HUES64 (cell line): ENCODE measurements around the gene LTBP3.

Source experiments
- H3K27ac ChIP-seq: 2 replicates; pipeline ENCODE4 v1.7.0; 2013; ENCODE audit warnings: low read depth, low read length, inconsistent platforms
- H3K27me3 ChIP-seq: 2 replicates; pipeline ENCODE4 v1.6.1; 2013; ENCODE audit warnings: mild to moderate bottlenecking, low read length; ENCODE audit not compliant: insufficient read depth
- H3K36me3 ChIP-seq: 2 replicates; pipeline ENCODE4 v1.6.1; 2013; ENCODE audit warnings: mild to moderate bottlenecking, low read length; ENCODE audit not compliant: insufficient read depth
- H3K4me1 ChIP-seq: 2 replicates; pipeline ENCODE4 v1.6.1; 2013; ENCODE audit warnings: mild to moderate bottlenecking, low read length, moderate library complexity; ENCODE audit not compliant: insufficient read depth
- H3K4me3 ChIP-seq: 2 replicates; pipeline ENCODE4 v1.5.1; 2013; ENCODE audit warnings: mild to moderate bottlenecking, low read length, moderate library complexity
- H3K9ac ChIP-seq: 2 replicates; pipeline ENCODE4 v1.6.1; 2013; ENCODE audit warnings: mild to moderate bottlenecking, low read depth, low read length
- H3K9me3 ChIP-seq: 2 replicates; pipeline ENCODE4 v1.6.1; 2013; ENCODE audit warnings: low read depth, low read length; ENCODE audit not compliant: insufficient read depth
- WGBS: fragments of 150-250, 120-280 bp; methylation state at CpG from one replicate; pipeline ENCODE4 v1.1.7; 2013; ENCODE audit warnings: missing lambda C conversion rate; 5-methylcytosine and 5-hydroxymethylcytosine counted together

LTBP3 gene

GRCh38 chr11:65576232-65576866 is 18.2 kb upstream of the LTBP3 start:
- Histone ChIP-seq H3K36me3 (no peaks in the 10 kb centered on the region), H3K4me1 (peaks cover 17% of the 10 kb centered on the region; the same call in 1 of the 2 replicates), H3K27ac (no peak overlapping the region), H3K9me3 (no peaks in the 10 kb centered on the region), H3K9ac (no peak overlapping the region), H3K4me3 (peak overlapping the region; percentile 46), H3K27me3 (peaks cover 49% of the 10 kb centered on the region)
- 33% methylated on average over 26 of the region's 26 CpGs for WGBS

- no peak within 1 kb of the TSS for H3K27ac ChIP-seq
- 2% methylated on average over 69 of the region's 69 CpGs for WGBS
Measured at GRCh38 chr11:65575568-65576231, 17.5 kb upstream of the LTBP3 start, which contains the start of gene EHBP1L1. Gene EHBP1L1 (plus strand): TSS chr11:65576053. CDS start chr11:65576303, 250 bp downstream.

GRCh38 chr11:65574811-65575567 is 16.8 kb upstream of the LTBP3 start:
- Histone ChIP-seq H3K36me3 (no peaks in the 10 kb centered on the region), H3K27ac (no peak overlapping the region), H3K9ac (no peak overlapping the region), H3K27me3 (peaks cover 49% of the 10 kb centered on the region), H3K4me1 (peaks cover 20% of the 10 kb centered on the region; the same call in 1 of the 2 replicates), H3K4me3 (peak overlapping the region; percentile 51), H3K9me3 (no peaks in the 10 kb centered on the region)
- WGBS, result 7% methylated on average over 28 of the region's 28 CpGs

More at GRCh38 chr11:65575568-65576231, 17.5 kb upstream of the LTBP3 start, which contains the start of gene EHBP1L1:
- Histone ChIP-seq H3K4me1 (peaks cover 20% of the 10 kb centered on the region; the same call in 1 of the 2 replicates), H3K4me3 (peak within 1 kb of the TSS; percentile 51), H3K36me3 (no peaks in the 10 kb centered on the region), H3K9ac (no peak within 1 kb of the TSS), H3K9me3 (no peaks in the 10 kb centered on the region), H3K27me3 (peaks cover 49% of the 10 kb centered on the region)

GRCh38 chr11:65574109-65574810 is 16.1 kb upstream of the LTBP3 start:
- no peak overlapping the region; the same call in 1 of the 2 replicates for H3K27ac ChIP-seq
- peaks cover 49% of the 10 kb centered on the region for H3K27me3 ChIP-seq
- peak overlapping the region; percentile 62 for H3K4me3 ChIP-seq
- H3K36me3 ChIP-seq, result no peaks in the 10 kb centered on the region
- H3K9me3 ChIP-seq, result no peaks in the 10 kb centered on the region
- H3K9ac ChIP-seq, result no peak overlapping the region; the same call in 1 of the 2 replicates
- peaks cover 22% of the 10 kb centered on the region; the same call in 1 of the 2 replicates for H3K4me1 ChIP-seq
- WGBS, result 2% methylated on average over 63 of the region's 67 CpGs

- Histone ChIP-seq H3K4me3 (peak overlapping the region; percentile 62; the same call in 1 of the 2 replicates), H3K27me3 (peaks cover 45% of the 10 kb centered on the region), H3K9ac (no peak overlapping the region), H3K36me3 (no peaks in the 10 kb centered on the region), H3K4me1 (peaks cover 28% of the 10 kb centered on the region; the same call in 1 of the 2 replicates), H3K27ac (no peak overlapping the region; the same call in 1 of the 2 replicates), H3K9me3 (no peaks in the 10 kb centered on the region)
- 84% methylated on average over 22 of the region's 22 CpGs for WGBS
Measured at GRCh38 chr11:65573391-65574079, 15.4 kb upstream of the LTBP3 start.

GRCh38 chr11:65572356-65573051 is 14.3 kb upstream of the LTBP3 start, which contains the start of gene FAM89B:
Gene FAM89B (plus strand): TSS chr11:65572538. CDS start chr11:65572670, 132 bp downstream.
- Histone ChIP-seq H3K36me3 (no peaks in the 10 kb centered on the region), H3K27ac (no peak within 1 kb of the TSS), H3K9ac (peak within 1 kb of the TSS; percentile 77), H3K4me3 (peak within 1 kb of the TSS; percentile 62), H3K9me3 (no peaks in the 10 kb centered on the region), H3K4me1 (peaks cover 28% of the 10 kb centered on the region; the same call in 1 of the 2 replicates), H3K27me3 (peaks cover 35% of the 10 kb centered on the region)
- WGBS, result under 1% methylated on average over 86 of the region's 86 CpGs

GRCh38 chr11:65571940-65572339 is 13.8 kb upstream of the LTBP3 start:
- no peak overlapping the region for H3K27ac ChIP-seq
- no peak overlapping the region for H3K9ac ChIP-seq
- peak overlapping the region; percentile 62 for H3K4me3 ChIP-seq
- H3K36me3 ChIP-seq, result no peaks in the 10 kb centered on the region
- H3K27me3 ChIP-seq, result peaks cover 30% of the 10 kb centered on the region
- 8% methylated on average over 11 of the region's 11 CpGs for WGBS
- H3K9me3 ChIP-seq, result no peaks in the 10 kb centered on the region
- H3K4me1 ChIP-seq, result peaks cover 28% of the 10 kb centered on the region; the same call in 1 of the 2 replicates

GRCh38 chr11:65571420-65571819 is 13.3 kb upstream of the LTBP3 start:
- Histone ChIP-seq H3K9me3 (no peaks in the 10 kb centered on the region), H3K36me3 (no peaks in the 10 kb centered on the region), H3K27ac (no peak overlapping the region), H3K9ac (no peak overlapping the region), H3K4me1 (peaks cover 28% of the 10 kb centered on the region; the same call in 1 of the 2 replicates), H3K27me3 (peaks cover 24% of the 10 kb centered on the region), H3K4me3 (peak overlapping the region; percentile 90)
- whole genome bisulfite sequencing, result 89% methylated on average over 9 of the region's 9 CpGs

GRCh38 chr11:65569973-65570918 is 12.1 kb upstream of the LTBP3 start, which contains the start of gene ZNRD2:
Gene ZNRD2 (plus strand): TSS chr11:65570477. CDS start chr11:65570492, 15 bp downstream.
- WGBS, result under 1% methylated on average over 89 of the region's 89 CpGs
- H3K4me1 ChIP-seq, result peaks cover 24% of the 10 kb centered on the region; the same call in 1 of the 2 replicates

More at GRCh38 chr11:65569973-65570918, 12.1 kb upstream of the LTBP3 start, which contains the start of gene ZNRD2:
- peak within 1 kb of the TSS; percentile 77 for H3K27ac ChIP-seq
- H3K9me3 ChIP-seq, result no peaks in the 10 kb centered on the region
- peak within 1 kb of the TSS; percentile 70 for H3K9ac ChIP-seq
- H3K27me3 ChIP-seq, result peaks cover 13% of the 10 kb centered on the region
- no peaks in the 10 kb centered on the region for H3K36me3 ChIP-seq
- H3K4me3 ChIP-seq, result peak within 1 kb of the TSS; percentile 90
